Activated CD4-positive, alpha-beta T cell treated with anti-CD3 and anti-CD28 coated beads, Interleukin-2, amount 50 U/mL, for 16 hours (primary cell): ENCODE data around the gene C20orf96.
"Not testable (repeated sequence)": the region's sequence is repeated elsewhere in the genome, so short reads cannot be mapped to it uniquely, and the experiment has no call there.

Source experiments
- DNase-seq: peaks from one replicate; pipeline ENCODE4 v3.0.0-alpha.2; 2020

Gene C20orf96

GRCh38 chr20:235891-236290 lies 54.7 kb downstream of the C20orf96 start:
- DNase-seq, result no peak

GRCh38 chr20:227439-228105 lies 63.0 kb downstream of the C20orf96 start:
- no peak for DNase-seq

GRCh38 chr20:226958-227357 lies 63.6 kb downstream of the C20orf96 start, which contains the start of gene DEFB129:
Gene DEFB129, plus strand, starts transcription at chr20:227258. Its CDS starts 31 bp downstream, at chr20:227289.
- no peak for DNase-seq

- not testable (repeated sequence) for DNase-seq
Measured at GRCh38 chr20:225879-226278, 64.7 kb downstream of the C20orf96 start.

GRCh38 chr20:221258-221830 lies 69.2 kb downstream of the C20orf96 start:
- no peak for DNase-seq
